Activated T-helper 1 cell treated with anti-CD3 and anti-CD28 coated beads, Interleukin-2, amount 50 U/mL, for 16 hours (primary cell): ENCODE data around the gene SCARF1.

Experiments
- DNase-seq, 2 donors: peaks; one replicate each; pipeline ENCODE4 v3.0.0-alpha.2; 2020; ENCODE audit warnings: low read depth in 1 of 2, low spot score in 1 of 2

Gene SCARF1

GRCh38 chr17:1628856-1629503 is 16.6 kb downstream of the SCARF1 start:
- DNase-seq, result peak; percentile 81

- peak; percentile 49 to 65 for DNase-seq
These were observed 17.3 kb downstream of the SCARF1 start, which contains the start of gene SLC43A2 for GRCh38 chr17:1627982-1628855. TSS of gene SLC43A2 (minus strand) at chr17:1628834. CDS start at chr17:1627874, 960 bp downstream.

GRCh38 chr17:1627182-1627981 is 18.1 kb downstream of the SCARF1 start:
- no peak for DNase-seq

- no peak for DNase-seq
These were observed 19.2 kb downstream of the SCARF1 start for GRCh38 chr17:1626333-1626732.

- DNase-seq, result no peak
These were observed 20.0 kb downstream of the SCARF1 start for GRCh38 chr17:1625581-1625980.

- DNase-seq, result no peak
These were observed 20.5 kb downstream of the SCARF1 start for GRCh38 chr17:1625053-1625452.

GRCh38 chr17:1624650-1625049 is 20.9 kb downstream of the SCARF1 start:
- DNase-seq, result no peak

GRCh38 chr17:1623057-1623630 is 22.4 kb downstream of the SCARF1 start:
- no peak for DNase-seq

GRCh38 chr17:1621273-1621954 is 24.1 kb downstream of the SCARF1 start:
- DNase-seq, result no peak

GRCh38 chr17:1620486-1620885 is 25.0 kb downstream of the SCARF1 start:
- DNase-seq, result no peak

GRCh38 chr17:1617620-1618174 is 27.8 kb downstream of the SCARF1 start:
- DNase-seq, result no peak

- no peak for DNase-seq
These were observed 29.4 kb downstream of the SCARF1 start for GRCh38 chr17:1616101-1616500.

- no peak for DNase-seq
These were observed 33.1 kb downstream of the SCARF1 start for GRCh38 chr17:1612400-1612799.

GRCh38 chr17:1611715-1612114 is 33.8 kb downstream of the SCARF1 start:
- no peak for DNase-seq

- DNase-seq, result no peak
These were observed 36.9 kb downstream of the SCARF1 start for GRCh38 chr17:1608676-1609075.

- no peak for DNase-seq
These were observed 37.6 kb downstream of the SCARF1 start for GRCh38 chr17:1607971-1608320.

- DNase-seq, result no peak
These were observed 39.1 kb downstream of the SCARF1 start for GRCh38 chr17:1606352-1606985.

GRCh38 chr17:1605681-1606351 is 39.7 kb downstream of the SCARF1 start:
- DNase-seq, result no peak

- no peak for DNase-seq
These were observed 40.6 kb downstream of the SCARF1 start for GRCh38 chr17:1604831-1605528.
